ENCODE measurements around the gene ADAMTS19. TPM values are rescaled to one million over a fixed set of nuclear protein-coding genes. Genes with fewer than 3 reads are reported as not detected.

Gene ADAMTS19
- total RNA-seq, 1 experiment from 2014 or later = 20.3 TPM

DNA sequence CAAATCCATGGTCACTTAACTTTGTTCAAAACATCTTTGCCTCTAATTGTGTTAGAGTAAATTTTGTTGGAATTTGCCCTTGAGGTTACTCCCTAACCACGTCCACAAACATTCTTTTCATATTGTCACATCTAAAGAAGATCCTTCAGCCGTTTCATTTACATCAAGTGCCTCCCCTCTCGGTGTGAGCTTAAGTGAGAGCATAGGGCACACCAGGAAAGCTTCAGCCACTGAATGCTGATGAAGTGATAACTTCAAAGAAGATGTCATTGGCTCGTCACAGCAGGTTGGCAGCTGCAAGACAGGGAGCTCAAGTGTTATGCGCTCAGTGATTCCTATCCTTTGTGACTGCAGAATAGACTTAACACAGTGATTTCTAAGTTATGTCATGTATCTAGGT is 49.6 kb upstream of the ADAMTS19 start:
- no peaks in the 10 kb centered on the region for H3K9me3 ChIP-seq (ENCODE audit: control insufficient read depth, low read depth, low read length)
- peaks cover 5% of the 10 kb centered on the region; the same call in 1 of the 2 replicates for H3K4me1 ChIP-seq (ENCODE audit: insufficient read depth, low read length)
- TF ChIP-seq, protein P1, sequence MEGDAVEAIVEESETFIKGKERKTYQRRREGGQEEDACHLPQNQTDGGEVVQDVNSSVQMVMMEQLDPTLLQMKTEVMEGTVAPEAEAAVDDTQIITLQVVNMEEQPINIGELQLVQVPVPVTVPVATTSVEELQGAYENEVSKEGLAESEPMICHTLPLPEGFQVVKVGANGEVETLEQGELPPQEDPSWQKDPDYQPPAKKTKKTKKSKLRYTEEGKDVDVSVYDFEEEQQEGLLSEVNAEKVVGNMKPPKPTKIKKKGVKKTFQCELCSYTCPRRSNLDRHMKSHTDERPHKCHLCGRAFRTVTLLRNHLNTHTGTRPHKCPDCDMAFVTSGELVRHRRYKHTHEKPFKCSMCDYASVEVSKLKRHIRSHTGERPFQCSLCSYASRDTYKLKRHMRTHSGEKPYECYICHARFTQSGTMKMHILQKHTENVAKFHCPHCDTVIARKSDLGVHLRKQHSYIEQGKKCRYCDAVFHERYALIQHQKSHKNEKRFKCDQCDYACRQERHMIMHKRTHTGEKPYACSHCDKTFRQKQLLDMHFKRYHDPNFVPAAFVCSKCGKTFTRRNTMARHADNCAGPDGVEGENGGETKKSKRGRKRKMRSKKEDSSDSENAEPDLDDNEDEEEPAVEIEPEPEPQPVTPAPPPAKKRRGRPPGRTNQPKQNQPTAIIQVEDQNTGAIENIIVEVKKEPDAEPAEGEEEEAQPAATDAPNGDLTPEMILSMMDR (conservative IDR thresholded peaks at IDR 0.05) = no peak
- no peak overlapping the region for H4K5ac ChIP-seq (ENCODE audit: insufficient read length, low read depth, low read length)
- H3K4me2 ChIP-seq (ENCODE audit: insufficient read depth, insufficient read length, low read length) = no peak overlapping the region
- 0 out of 2 replicates have a peak, but pooled peaks cover 2% of the 10 kb centered on the region for H3K27me3 Mint-ChIP-seq (ENCODE audit: low read depth)
- DNase-seq = peak; percentile 56
- no peak overlapping the region for H3K18ac ChIP-seq (ENCODE audit: insufficient read length, low read depth, low read length)
- no peaks in the 10 kb centered on the region for H3K27me3 ChIP-seq (ENCODE audit: insufficient read depth, low read length)
- no peak overlapping the region for H3K4ac ChIP-seq (ENCODE audit: low read depth, low read length)
- H4K20me1 ChIP-seq (ENCODE audit: control insufficient read depth, insufficient read depth, insufficient read length) = no peaks in the 10 kb centered on the region
- no CpG with 5 or more reads among the region's 5 CpGs for WGBS (ENCODE audit: extremely low coverage, insufficient read length, low lambda C conversion rate)
- no peak overlapping the region for H3K27ac ChIP-seq (ENCODE audit: insufficient read length, low read depth, low read length)
- no peak overlapping the region for H3K23ac ChIP-seq (ENCODE audit: insufficient read length, low read depth, low read length)
- H3K4me3 Mint-ChIP-seq = no peak overlapping the region
- H2AK5ac ChIP-seq (ENCODE audit: insufficient read length, low read length) = no peak overlapping the region
- H2BK120ac ChIP-seq (ENCODE audit: low read depth, low read length, poor library complexity, severe bottlenecking) = no peak overlapping the region
- H2BK15ac ChIP-seq (ENCODE audit: low read depth, low read length) = no peak overlapping the region
- no peak overlapping the region for H2BK5ac ChIP-seq (ENCODE audit: insufficient read length, low read length)
- no peak overlapping the region for H2BK20ac ChIP-seq (ENCODE audit: low read depth, low read length, poor library complexity, severe bottlenecking)
- H2AFZ ChIP-seq (ENCODE audit: low read length) = no peak overlapping the region
- no peaks in the 10 kb centered on the region for H3K79me1 ChIP-seq (ENCODE audit: insufficient read depth, low read depth, low read length, poor library complexity, severe bottlenecking)
- no peak overlapping the region for H3K9ac ChIP-seq (ENCODE audit: extremely low read depth, insufficient read length, low read length)
- no peak overlapping the region for H3K56ac ChIP-seq (ENCODE audit: insufficient read length, low read depth, low read length)
- H3K9me3 Mint-ChIP-seq = peaks cover 2 to 9% of the 10 kb centered on the region in 2 experiments; a peak in 4 of 5 replicates
- H3T11ph ChIP-seq (ENCODE audit: low read length) = no peak overlapping the region
- peaks cover 16 to 19% of the 10 kb centered on the region in 2 experiments for H3K4me1 Mint-ChIP-seq
- no peak overlapping the region for H2BK12ac ChIP-seq (ENCODE audit: insufficient read length, low read depth, low read length)
- no peaks in the 10 kb centered on the region for H3K79me2 ChIP-seq (ENCODE audit: insufficient read depth, low read length)
- H3K27ac Mint-ChIP-seq = no peak overlapping the region
- peaks cover 0 to 5% (median 0%) of the 10 kb centered on the region in 3 experiments; a peak in 1 of 7 replicates for H3K36me3 Mint-ChIP-seq (ENCODE audit: insufficient read depth in 1 of 3, low read depth in 3 of 3)
- no peak overlapping the region for H4K91ac ChIP-seq (ENCODE audit: insufficient read length, low read depth, low read length)
- H3K23me2 ChIP-seq (ENCODE audit: insufficient read length, low read depth, low read length, poor library complexity, severe bottlenecking) = no peaks in the 10 kb centered on the region
- no peak overlapping the region for H4K8ac ChIP-seq (replicated peaks; ENCODE audit: insufficient read length, low read depth, low read length)
- H3K14ac ChIP-seq (ENCODE audit: insufficient read depth, low read length) = no peak overlapping the region
